B cell (primary cell): ENCODE results near the gene CCL19. TPM values are rescaled to one million over a fixed set of nuclear protein-coding genes. Genes with fewer than 3 reads are reported as not detected.

Experiments
- ATAC-seq: fragments of 200-7000 bp; cut with Tn5 transposase; one replicate; pipeline ENCODE4 v1.10.0; 2021; ENCODE audit warnings: low read depth, mild to moderate bottlenecking, moderate number of reproducible peaks, moderate library complexity
- CTCF ChIA-PET: fragments of 350-600 bp; sonication (Branson Sonifier 250); formaldehyde crosslinking; loops from one replicate; lab custom pipeline; 2021; ENCODE audit warnings: antibody characterized with exemption, inconsistent platforms; lab: Charles Lee
- POLR2A ChIA-PET: fragments of 350-600 bp; sonication (Branson Sonifier 250); formaldehyde crosslinking; loops from one replicate; lab custom pipeline; 2021; ENCODE audit warnings: antibody characterized with exemption; lab: Charles Lee
- DNase-seq: peaks from one replicate; pipeline ENCODE4 v3.0.0; 2013
- H2AFZ ChIP-seq: 2 replicates; pipeline ENCODE4 v1.6.1; 2012; ENCODE audit warnings: mild to moderate bottlenecking, low read depth, low read length; ENCODE audit not compliant: insufficient read depth, poor library complexity, severe bottlenecking
- H3K27ac ChIP-seq, 2 donors: 1 replicate in 1 of 2; 2 replicates in 1 of 2; pipeline ENCODE4 v1.5.1; 2012 to 2013; ENCODE audit warnings: low read length in 2 of 2, mild to moderate bottlenecking in 2 of 2, moderate library complexity in 1 of 2
- H3K27me3 ChIP-seq, 4 experiments: fragments of 200-600 bp in 1 of 4; sonication (generic) in 1 of 4; replicated peaks in 1 of 4; 1 replicate in 2 of 4; 2 replicates in 2 of 4; pipeline versions ENCODE4 v1.6.1 to v1.7.0; 2013 to 2016; ENCODE audit warnings: low read length in 3 of 4, mild to moderate bottlenecking in 2 of 4, mixed read lengths in 1 of 4, moderate library complexity in 1 of 4; ENCODE audit not compliant: insufficient read depth in 4 of 4, control insufficient read depth in 3 of 4; ENCODE audit errors: control extremely low read depth in 1 of 4
- H3K36me3 ChIP-seq, 2 experiments: replicated peaks in 1 of 2; 1 replicate in 1 of 2; 2 replicates in 1 of 2; pipeline versions ENCODE4 v1.6.1 to v1.7.1; 2013; ENCODE audit warnings: low read length in 1 of 2; ENCODE audit not compliant: insufficient read depth in 2 of 2, control insufficient read depth in 1 of 2; ENCODE audit errors: control extremely low read depth in 1 of 2, extremely low read depth in 1 of 2
- H3K4me1 ChIP-seq, 2 donors: fragments of 200-600 bp in 1 of 2; sonication (generic) in 1 of 2; 1 replicate in 1 of 2; 2 replicates in 1 of 2; pipeline versions ENCODE4 v1.5.1 to v1.6.1; 2013 to 2017; ENCODE audit warnings: low read length in 2 of 2; ENCODE audit not compliant: control insufficient read depth in 2 of 2, insufficient read depth in 2 of 2
- H3K4me2 ChIP-seq: replicated peaks from 2 replicates; pipeline ENCODE3; 2012; ENCODE audit warnings: mild to moderate bottlenecking, low read depth, low read length; ENCODE audit not compliant: poor library complexity, severe bottlenecking
- H3K4me3 ChIP-seq, 5 experiments: fragments of 200-600 bp in 1 of 5; sonication (generic) in 1 of 5; 1 replicate in 3 of 5; 2 replicates in 2 of 5; pipeline versions ENCODE4 v1.5.1 to v1.7.0; 2011 to 2016; ENCODE audit warnings: low read length in 4 of 5, mild to moderate bottlenecking in 4 of 5, low read depth in 2 of 5, control low read depth in 1 of 5, moderate library complexity in 1 of 5; ENCODE audit not compliant: insufficient read depth in 1 of 5; ENCODE audit errors: control extremely low read depth in 1 of 5, extremely low read depth in 1 of 5
- H3K79me2 ChIP-seq: fragments of 200-600 bp; sonication (generic); one replicate; pipeline ENCODE4 v1.6.0; 2016; ENCODE audit warnings: low read length; ENCODE audit not compliant: control insufficient read depth, insufficient read depth
- H3K9ac ChIP-seq: fragments of 200-600 bp; sonication (generic); 2 replicates; pipeline ENCODE4 v1.6.1; 2017; ENCODE audit warnings: mild to moderate bottlenecking, low read length, moderate library complexity
- H3K9me3 ChIP-seq, 3 donors: one replicate each; pipeline versions ENCODE4 v1.6.1 to v1.7.1; 2013; ENCODE audit warnings: low read length in 2 of 3; ENCODE audit not compliant: control insufficient read depth in 2 of 3, insufficient read depth in 1 of 3; ENCODE audit errors: control extremely low read depth in 1 of 3
- H4K20me1 ChIP-seq: 2 replicates; pipeline ENCODE4 v1.6.0; 2012; ENCODE audit warnings: mild to moderate bottlenecking, low read length; ENCODE audit not compliant: insufficient read depth, control insufficient read depth, poor library complexity, severe bottlenecking
- H3K27ac Mint-ChIP-seq: one replicate; pipeline ENCODE4 v1.8.0; 2021; ENCODE audit warnings: mixed read lengths
- H3K27me3 Mint-ChIP-seq: one replicate; pipeline ENCODE4 v1.8.0; 2021; ENCODE audit warnings: mixed read lengths
- H3K4me1 Mint-ChIP-seq: one replicate; pipeline ENCODE4 v1.8.0; 2021; ENCODE audit warnings: mixed read lengths
- H3K4me3 Mint-ChIP-seq: one replicate; pipeline ENCODE4 v1.8.0; 2021; ENCODE audit warnings: mixed read lengths
- H3K9me3 Mint-ChIP-seq: one replicate; pipeline ENCODE4 v1.8.0; 2022; ENCODE audit warnings: mixed read lengths; ENCODE audit not compliant: insufficient read depth
- CTCF ChIP-seq: fragments of 200-600 bp; IDR thresholded peaks from one replicate; pipeline ENCODE4 v1.8.0; 2022; ENCODE audit warnings: antibody characterized with exemption, mild to moderate bottlenecking
- EZH2 ChIP-seq: IDR thresholded peaks from 2 replicates; pipeline ENCODE4 v1.6.1; 2012; ENCODE audit warnings: borderline replicate concordance, low read depth, mild to moderate bottlenecking, moderate library complexity, low read length; ENCODE audit not compliant: insufficient read depth, poor library complexity, severe bottlenecking
- WGBS: methylation state at CpG from one replicate; pipeline ENCODE4 v1.1.5; 2013; ENCODE audit warnings: missing lambda C conversion rate; ENCODE audit not compliant: insufficient coverage; 5-methylcytosine and 5-hydroxymethylcytosine counted together
- intact Hi-C: fragments of 100-400 bp; cut with micrococcal nuclease; formaldehyde crosslinking; loops from one replicate; pipeline ENCODE4 v1.10.0; 2022
- polyA plus RNA-seq: library from polyadenylated mRNA; depleted of rRNA; stranded (reverse); fragments of >200 nt; gene quantifications from 2 replicates; pipeline ENCODE4 v1.2.3, GENCODE V29; 2012
- total RNA-seq, 2 donors: library from RNA; stranded (reverse); fragments of 120-200 nt in 1 of 2; gene quantifications; 1 replicate in 1 of 2; 2 replicates in 1 of 2; pipeline versions ENCODE4 v1.2.3 to v1.2.4, GENCODE V29; 2013 to 2022

Gene CCL19
- total and polyA plus RNA-seq, 2 donors (not counting 1 experiment from before 2014, with no cell fraction given), result not detected

GRCh38 chr9:34674440-34674839 lies 16.6 kb downstream of the CCL19 start:
- Histone ChIP-seq H3K4me1 (no peaks in the 10 kb centered on the region), H2AFZ (no peak overlapping the region), H3K4me2 (no peak overlapping the region), H3K36me3 (no peaks in the 10 kb centered on the region), H4K20me1 (no peaks in the 10 kb centered on the region), H3K9ac (no peak overlapping the region), H3K79me2 (no peaks in the 10 kb centered on the region), H3K9me3 (peaks cover 0 to 8% (median 5%) of the 10 kb centered on the region in 3 donors), H3K27me3 (peaks cover 0 to 2% (median 0%) of the 10 kb centered on the region in 4 experiments), H3K27ac (no peak overlapping the region), H3K4me3 (no peak overlapping the region)
- WGBS, result 94% methylated on average over 3 of the region's 3 CpGs
- no peak for DNase-seq
- intact Hi-C loops, result loop anchor here (2.0 kb wide), 1 partner anchor 28 kb away; no protein-coding TSS in a partner anchor
- Mint-ChIP-seq H3K4me1 (no peaks in the 10 kb centered on the region), H3K4me3 (no peak overlapping the region), H3K27me3 (no peaks in the 10 kb centered on the region), H3K9me3 (peaks cover 6% of the 10 kb centered on the region), H3K27ac (no peak overlapping the region)
- TF ChIP-seq EZH2 (no peak), CTCF (no peak)
- ChIA-PET POLR2A (no interaction called here), CTCF (interaction anchor here (1.7 kb wide), 1 partner anchor 27 kb away, joined by 15 read pairs; no protein-coding TSS in a partner anchor)
- ATAC-seq, result no peak

GRCh38 chr9:34671307-34671706 lies 19.8 kb downstream of the CCL19 start:
- Histone ChIP-seq H3K36me3 (no peaks in the 10 kb centered on the region), H2AFZ (no peak overlapping the region), H3K4me2 (no peak overlapping the region), H3K4me1 (peaks cover 0 to 1% of the 10 kb centered on the region in 2 donors), H3K9me3 (peaks cover 0 to 8% (median 7%) of the 10 kb centered on the region in 3 donors), H3K79me2 (no peaks in the 10 kb centered on the region), H3K27me3 (peaks cover 0 to 2% (median 0%) of the 10 kb centered on the region in 4 experiments), H3K9ac (no peak overlapping the region), H3K27ac (no peak overlapping the region), H3K4me3 (no peak overlapping the region), H4K20me1 (no peaks in the 10 kb centered on the region)
- ATAC-seq (no peak), DNase-seq (no peak)
- Mint-ChIP-seq H3K27ac (no peak overlapping the region), H3K9me3 (peaks cover 10% of the 10 kb centered on the region), H3K27me3 (no peaks in the 10 kb centered on the region), H3K4me3 (no peak overlapping the region), H3K4me1 (peaks cover 4% of the 10 kb centered on the region)
- ChIA-PET CTCF (no interaction called here), POLR2A (no interaction called here)
- TF ChIP-seq CTCF, result no peak
- TF ChIP-seq EZH2, result no peak
- intact Hi-C loops, result no loop called here
- no CpG with 5 or more reads among the region's 1 CpG for WGBS
